OCI-LY3 (cell line): ENCODE measurements around the gene FRRS1L.

ENCODE experiments used
- H2AFZ ChIP-seq: fragments of 200-600, 300-600 bp; shearing (Covaris generic); 2 replicates; pipeline ENCODE4 v1.6.0; 2014; ENCODE audit warnings: antibody characterized with exemption, low read depth, low read length
- H3K27ac ChIP-seq: fragments of 200-600, 300-600 bp; sonication (generic); 2 replicates; pipeline ENCODE4 v1.5.1; 2014; ENCODE audit warnings: mild to moderate bottlenecking, low read length, moderate library complexity, mixed read lengths
- H3K27me3 ChIP-seq: fragments of 200-600, 300-600 bp; sonication (generic); 2 replicates; pipeline ENCODE4 v1.6.1; 2014; ENCODE audit warnings: low read depth, low read length, mixed read lengths
- H3K36me3 ChIP-seq: fragments of 200-600, 300-600 bp; sonication (generic); replicated peaks from 2 replicates; pipeline ENCODE3; 2014; ENCODE audit warnings: low read depth, low read length, mixed read lengths
- H3K4me1 ChIP-seq: fragments of 300-600, 200-600 bp; sonication (generic); 2 replicates; pipeline ENCODE4 v1.6.1; 2014; ENCODE audit warnings: low read length, mixed read lengths
- H3K4me2 ChIP-seq: fragments of 200-600, 300-600 bp; sonication (generic); 2 replicates; pipeline ENCODE4 v1.6.1; 2014; ENCODE audit warnings: low read length, mixed read lengths
- H3K4me3 ChIP-seq: fragments of 300-600, 200-600 bp; sonication (generic); 2 replicates; pipeline ENCODE4 v1.5.1; 2014; ENCODE audit warnings: antibody characterized with exemption, mild to moderate bottlenecking, low read length, moderate library complexity
- H3K79me2 ChIP-seq: fragments of 300-600, 200-600 bp; shearing (Covaris generic); 2 replicates; pipeline ENCODE4 v1.6.1; 2014; ENCODE audit warnings: mild to moderate bottlenecking, low read length, mixed read lengths
- H3K9ac ChIP-seq: fragments of 300-600, 200-600 bp; shearing (Covaris generic); 2 replicates; pipeline ENCODE4 v1.6.0; 2014; ENCODE audit warnings: mild to moderate bottlenecking, low read length, moderate library complexity
- H3K9me3 ChIP-seq: fragments of 200-600, 300-600 bp; shearing (Covaris generic); 2 replicates; pipeline ENCODE4 v1.6.1; 2014; ENCODE audit warnings: low read length, mixed read lengths; ENCODE audit not compliant: insufficient read depth
- H4K20me1 ChIP-seq: fragments of 200-600, 300-600 bp; sonication (generic); 2 replicates; pipeline ENCODE4 v1.6.1; 2016; ENCODE audit warnings: low read length, mixed read lengths; ENCODE audit not compliant: insufficient read depth
- CTCF ChIP-seq: fragments of 200-600, 300-600 bp; sonication (generic); IDR thresholded peaks from 2 replicates; pipeline ENCODE4 v1.5.1; 2014; ENCODE audit warnings: antibody characterized with exemption, low read length, low read depth
- EZH2phosphoT487 ChIP-seq: fragments of 200-600 bp; shearing (Covaris generic); IDR thresholded peaks from 2 replicates; pipeline ENCODE4 v1.6.1; 2018; ENCODE audit warnings: antibody characterized with exemption, mixed run types, low read depth

FRRS1L gene

DNA sequence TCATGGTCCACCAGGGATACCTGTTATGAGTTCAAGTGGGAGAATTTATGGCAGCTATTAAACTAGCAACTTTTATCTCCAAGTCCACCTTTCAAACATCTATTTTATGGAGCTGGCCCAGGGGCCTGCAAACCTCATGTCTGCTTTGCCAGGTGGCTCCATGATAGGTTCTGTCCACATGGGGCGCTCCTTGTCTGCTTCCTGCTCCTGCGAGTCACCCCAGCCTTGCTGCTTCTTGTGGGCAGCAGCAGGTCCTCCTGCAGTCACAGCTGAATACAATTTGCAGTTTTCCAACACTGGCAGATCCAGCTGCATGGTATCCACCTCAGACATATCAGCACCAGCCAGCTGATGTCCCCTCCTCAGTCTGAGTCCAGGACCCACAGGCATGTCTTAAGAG, 39.6 kb upstream of the FRRS1L start:
- H3K36me3 ChIP-seq, result no peaks in the 10 kb centered on the region
- no peak overlapping the region for H3K9ac ChIP-seq
- no peak overlapping the region for H2AFZ ChIP-seq
- H3K4me2 ChIP-seq, result no peak overlapping the region
- H3K4me3 ChIP-seq, result no peak overlapping the region
- H3K9me3 ChIP-seq, result no peaks in the 10 kb centered on the region
- H3K27me3 ChIP-seq, result no peaks in the 10 kb centered on the region
- no peaks in the 10 kb centered on the region for H3K4me1 ChIP-seq
- no peaks in the 10 kb centered on the region for H4K20me1 ChIP-seq
- no peak overlapping the region for H3K27ac ChIP-seq
- H3K79me2 ChIP-seq, result no peaks in the 10 kb centered on the region
- TF ChIP-seq CTCF (peak; percentile 41), EZH2phosphoT487 (no peak)

GRCh38 chr9:109205526-109205925, 38.5 kb upstream of the FRRS1L start:
- Histone ChIP-seq H3K79me2 (no peaks in the 10 kb centered on the region), H3K9ac (no peak overlapping the region)
- TF ChIP-seq CTCF, result no peak
- no peak for TF ChIP-seq EZH2phosphoT487

DNA sequence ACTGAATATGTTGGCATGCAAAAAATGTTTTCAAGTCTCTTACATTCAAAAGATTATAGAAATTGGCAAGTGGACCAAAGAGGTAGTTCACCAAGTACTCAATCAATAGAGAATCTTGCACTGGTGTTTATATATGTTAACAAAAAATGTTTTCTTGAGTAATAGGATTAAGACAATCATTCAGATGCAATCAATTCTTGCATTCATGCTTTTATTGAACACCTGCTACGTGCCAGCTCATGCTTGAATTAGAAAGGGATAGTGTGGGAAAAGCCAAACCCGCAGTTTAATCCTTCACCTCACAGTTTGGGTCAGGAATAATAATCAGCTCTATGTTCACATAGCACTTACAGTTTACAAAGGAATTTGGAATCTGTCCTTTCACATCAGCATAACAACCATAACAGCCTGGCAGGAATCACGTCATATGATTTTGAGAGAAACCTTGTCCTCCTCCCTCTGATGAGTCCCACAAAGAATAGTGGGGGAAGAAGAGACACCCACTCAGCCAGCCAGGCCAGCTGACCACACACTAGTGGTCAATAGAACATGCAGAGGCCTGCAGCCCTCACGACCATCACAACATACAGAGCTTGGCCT, 36.8 kb upstream of the FRRS1L start:
- H2AFZ ChIP-seq, result no peak overlapping the region
- no peaks in the 10 kb centered on the region for H3K36me3 ChIP-seq
- TF ChIP-seq EZH2phosphoT487 (no peak), CTCF (no peak)
- peaks cover 7% of the 10 kb centered on the region for H3K27me3 ChIP-seq
- H3K27ac ChIP-seq, result no peak overlapping the region
- H3K9me3 ChIP-seq, result no peaks in the 10 kb centered on the region
- no peak overlapping the region for H3K4me3 ChIP-seq
- H3K4me1 ChIP-seq, result peaks cover 2% of the 10 kb centered on the region; the same call in 1 of the 2 replicates
- no peak overlapping the region for H3K4me2 ChIP-seq
- H3K9ac ChIP-seq, result no peak overlapping the region
- no peaks in the 10 kb centered on the region for H3K79me2 ChIP-seq
- H4K20me1 ChIP-seq, result no peaks in the 10 kb centered on the region

More at GRCh38 chr9:109205526-109205925, 38.5 kb upstream of the FRRS1L start:
- Histone ChIP-seq H3K4me3 (no peak overlapping the region), H2AFZ (no peak overlapping the region), H3K4me1 (no peaks in the 10 kb centered on the region), H3K9me3 (no peaks in the 10 kb centered on the region), H3K27me3 (no peaks in the 10 kb centered on the region), H4K20me1 (no peaks in the 10 kb centered on the region), H3K36me3 (no peaks in the 10 kb centered on the region), H3K27ac (no peak overlapping the region), H3K4me2 (no peak overlapping the region)

- no peak for TF ChIP-seq CTCF
- no peak for TF ChIP-seq EZH2phosphoT487
- Histone ChIP-seq H3K36me3 (no peaks in the 10 kb centered on the region), H2AFZ (no peak overlapping the region), H3K4me1 (peaks cover 3% of the 10 kb centered on the region; the same call in 1 of the 2 replicates), H3K9ac (no peak overlapping the region), H3K27ac (no peak overlapping the region), H3K4me2 (no peak overlapping the region), H3K79me2 (no peaks in the 10 kb centered on the region), H3K9me3 (no peaks in the 10 kb centered on the region), H3K4me3 (no peak overlapping the region), H4K20me1 (no peaks in the 10 kb centered on the region), H3K27me3 (peaks cover 7% of the 10 kb centered on the region)
These were observed 32.6 kb upstream of the FRRS1L start for GRCh38 chr9:109199676-109200075.
